HepG2 (cell line): Measurements from ENCODE around the gene SFXN5. TPM values are rescaled to one million over a fixed set of nuclear protein-coding genes. Genes with fewer than 3 reads are reported as not detected.

ENCODE experiments used
- ATF3 ChIP-seq: sonication (generic); formaldehyde crosslinking; IDR thresholded peaks from 2 replicates; pipeline ENCODE4 v1.4.0; 2020; ENCODE audit warnings: missing genetic modification reagents
- CEBPG ChIP-seq: IDR thresholded peaks from 2 replicates; pipeline ENCODE4 v1.6.1; 2016
- HOXD1 ChIP-seq: sonication (generic); formaldehyde crosslinking; IDR thresholded peaks from 2 replicates; pipeline ENCODE4 v1.5.0; 2020; ENCODE audit warnings: missing genetic modification reagents
- KLF9 ChIP-seq: IDR thresholded peaks from 2 replicates; pipeline ENCODE4 v1.6.1; 2016; ENCODE audit warnings: low read depth
- NR2C2 ChIP-seq: sonication (generic); formaldehyde crosslinking; IDR thresholded peaks from 2 replicates; pipeline ENCODE4 v1.4.0; 2020; ENCODE audit warnings: missing genetic modification reagents, mild to moderate bottlenecking, moderate library complexity, borderline replicate concordance
- ZBTB42 ChIP-seq: sonication (generic); formaldehyde crosslinking; IDR thresholded peaks from 2 replicates; pipeline ENCODE4 v1.5.0; 2020; ENCODE audit warnings: mild to moderate bottlenecking, missing genetic modification reagents
- ZFP36L1 ChIP-seq: sonication (generic); formaldehyde crosslinking; IDR thresholded peaks from 2 replicates; pipeline ENCODE4 v1.8.0; 2022; ENCODE audit warnings: mild to moderate bottlenecking, missing genetic modification reagents, moderate library complexity
- ZNF121 ChIP-seq: sonication (generic); formaldehyde crosslinking; IDR thresholded peaks from 2 replicates; pipeline ENCODE4 v1.5.0; 2020; ENCODE audit warnings: mild to moderate bottlenecking, missing genetic modification reagents
- ZNF407 ChIP-seq: sonication (generic); formaldehyde crosslinking; IDR thresholded peaks from one replicate; pipeline ENCODE4 v1.5.1; 2020; ENCODE audit warnings: mild to moderate bottlenecking, missing genetic modification reagents; ENCODE audit errors: not compliant biosample characterization
- ZNF547 ChIP-seq: sonication (generic); formaldehyde crosslinking; IDR thresholded peaks from 2 replicates; pipeline ENCODE4 v1.5.1; 2020; ENCODE audit warnings: mild to moderate bottlenecking, missing genetic modification reagents
- ZNF552 ChIP-seq: sonication (generic); formaldehyde crosslinking; IDR thresholded peaks from 2 replicates; pipeline ENCODE4 v1.9.0; 2022; ENCODE audit warnings: missing genetic modification reagents, mild to moderate bottlenecking, borderline replicate concordance
- ZNF672 ChIP-seq: sonication (generic); formaldehyde crosslinking; IDR thresholded peaks from 2 replicates; pipeline ENCODE4 v1.8.1; 2022; ENCODE audit warnings: missing genetic modification reagents
- ZNF687 ChIP-seq: sonication (generic); formaldehyde crosslinking; IDR thresholded peaks from 2 replicates; pipeline ENCODE4 v1.5.1; 2020; ENCODE audit warnings: mild to moderate bottlenecking, missing genetic modification reagents, moderate library complexity
- polyA plus RNA-seq, 8 experiments: library from polyadenylated mRNA; depleted of rRNA in 3 of 8; stranded (reverse) in 7 of 8; unstranded in 1 of 8; fragments of >200 nt; fragmentation: Illumina TruSeq in 4 of 8; extraction: Trizol in 4 of 8; gene quantifications; 2 replicates each; pipeline versions ENCODE4 v1.2.1 to v1.2.3, GENCODE V29; 2011 to 2016; ENCODE audit warnings: low read depth in 4 of 8, missing spikeins in 1 of 8, mixed read lengths in 1 of 8; ENCODE audit not compliant: insufficient read depth in 1 of 8
- total RNA-seq, 5 experiments: library from RNA; depleted of rRNA; stranded (reverse); fragments of >200 nt; fragmentation: Illumina TruSeq; extraction: Trizol; gene quantifications; 2 replicates each; pipeline ENCODE4 v1.2.3, GENCODE V29; 2016; ENCODE audit warnings: low read depth in 1 of 5

The SFXN5 gene
- total and polyA plus RNA-seq, 2 of the 13 experiments (the other 11 are each of a cell fraction or from before 2014, with no cell fraction given), result 34.9 to 37.4 TPM

GRCh38 chr2:73043929-73044832, 27.3 kb downstream of the SFXN5 start (continued):
- TF ChIP-seq ATF3 (CRISPR knock-in tag) (no peak), ZNF687 (CRISPR knock-in tag) (peak; percentile 96), ZNF121 (no peak), ZNF672 (CRISPR knock-in tag) (no peak), NR2C2 (CRISPR knock-in tag) (0 out of 2 replicates have a peak, but pooled peaks have one; percentile 23), ZBTB42 (CRISPR knock-in tag) (no peak), ZNF407 (CRISPR knock-in tag) (peak; percentile 83), ZFP36L1 (CRISPR knock-in tag) (no peak), ZNF547 (CRISPR knock-in tag) (0 out of 2 replicates have a peak, but pooled peaks have one; percentile 61), HOXD1 (CRISPR knock-in tag) (no peak), ZNF552 (CRISPR knock-in tag) (peak; percentile 43; the same call in 1 of the 2 replicates), CEBPG (CRISPR knock-in tag) (peak; percentile 67; the same call in 1 of the 2 replicates), KLF9 (no peak)
